ENCODE results near the gene SPC24. TPM values are rescaled to one million over a fixed set of nuclear protein-coding genes. Genes with fewer than 3 reads are reported as not detected.

SPC24 gene
- total and polyA plus RNA-seq, 3 donors from 2014 or later: 5.4 to 7.4 (median 7.1) TPM

DNA sequence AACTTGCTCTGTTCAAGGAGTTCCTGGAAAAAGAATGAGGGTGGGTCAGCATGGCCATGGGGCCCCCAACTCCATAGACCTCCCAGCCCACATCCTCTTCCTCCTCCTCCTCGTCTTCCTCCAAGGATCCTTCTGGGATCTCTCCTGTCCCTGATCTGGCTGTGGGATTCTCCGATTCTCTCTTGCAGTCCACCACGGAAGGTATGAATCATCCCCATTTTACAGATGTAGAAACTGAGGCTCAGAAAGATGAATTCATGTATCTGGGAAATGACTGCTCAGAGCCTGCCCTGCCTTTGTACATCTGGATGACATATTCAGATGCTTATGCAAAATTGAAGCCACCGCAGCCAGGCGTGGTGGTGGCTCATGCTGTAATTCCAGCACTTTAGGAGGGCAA is 43.9 kb upstream of the SPC24 start:
- Histone ChIP-seq H3K27ac (peak overlapping the region in 1 of 2 donors; percentile 95), H3K9me3 (no peaks in the 10 kb centered on the region), H3K4me3 (no peak overlapping the region), H3K27me3 (no peaks in the 10 kb centered on the region), H3K4me1 (peaks cover 34% of the 10 kb centered on the region), H3K36me3 (ENCODE audit: low read depth, missing control alignments) (no peaks in the 10 kb centered on the region)
- no peak for DNase-seq
- TF ChIP-seq, protein P1, sequence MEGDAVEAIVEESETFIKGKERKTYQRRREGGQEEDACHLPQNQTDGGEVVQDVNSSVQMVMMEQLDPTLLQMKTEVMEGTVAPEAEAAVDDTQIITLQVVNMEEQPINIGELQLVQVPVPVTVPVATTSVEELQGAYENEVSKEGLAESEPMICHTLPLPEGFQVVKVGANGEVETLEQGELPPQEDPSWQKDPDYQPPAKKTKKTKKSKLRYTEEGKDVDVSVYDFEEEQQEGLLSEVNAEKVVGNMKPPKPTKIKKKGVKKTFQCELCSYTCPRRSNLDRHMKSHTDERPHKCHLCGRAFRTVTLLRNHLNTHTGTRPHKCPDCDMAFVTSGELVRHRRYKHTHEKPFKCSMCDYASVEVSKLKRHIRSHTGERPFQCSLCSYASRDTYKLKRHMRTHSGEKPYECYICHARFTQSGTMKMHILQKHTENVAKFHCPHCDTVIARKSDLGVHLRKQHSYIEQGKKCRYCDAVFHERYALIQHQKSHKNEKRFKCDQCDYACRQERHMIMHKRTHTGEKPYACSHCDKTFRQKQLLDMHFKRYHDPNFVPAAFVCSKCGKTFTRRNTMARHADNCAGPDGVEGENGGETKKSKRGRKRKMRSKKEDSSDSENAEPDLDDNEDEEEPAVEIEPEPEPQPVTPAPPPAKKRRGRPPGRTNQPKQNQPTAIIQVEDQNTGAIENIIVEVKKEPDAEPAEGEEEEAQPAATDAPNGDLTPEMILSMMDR (IDR thresholded peaks at IDR 0.05): no peak
- no peak for TF ChIP-seq POLR2A (IDR thresholded peaks at IDR 0.05)
- intact Hi-C loops (cut with DNase I; ENCODE audit: low total_unique reads): loop anchor here (2.0 kb wide), 1 partner anchor 37 kb away; no protein-coding TSS in a partner anchor
- 78 to 92% methylated on average over 5 of the region's 5 CpGs for WGBS, 2 donors

DNA sequence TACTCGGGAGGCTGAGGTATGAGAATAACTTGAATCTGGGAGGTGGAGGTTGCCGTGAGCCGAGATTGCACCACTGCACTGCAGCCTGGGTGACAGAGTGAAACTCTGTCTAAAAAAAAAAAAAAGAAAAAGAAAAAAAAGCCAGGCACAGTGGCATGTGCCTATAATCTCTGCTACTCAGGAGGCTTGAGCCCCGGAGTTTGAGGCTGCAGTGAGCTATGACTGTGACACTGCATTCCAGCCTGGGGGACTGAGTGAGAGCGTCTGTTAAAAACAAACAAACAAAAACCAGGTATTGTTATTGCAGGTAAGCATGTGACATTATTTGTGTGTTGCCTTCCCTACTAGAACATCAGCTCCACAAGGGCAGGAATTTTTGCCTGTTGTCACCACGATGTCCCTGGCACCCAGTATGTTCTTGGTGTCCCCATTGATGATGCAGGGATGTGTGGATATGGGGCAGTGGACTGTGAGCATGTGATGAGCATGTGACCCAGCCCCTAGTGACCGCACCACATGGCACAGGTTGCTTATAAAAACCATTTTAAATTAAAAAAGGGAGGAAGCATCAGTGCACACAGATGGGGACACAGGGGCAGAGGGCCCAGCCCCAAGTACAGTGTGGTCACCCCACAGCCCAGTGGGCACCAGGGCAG is 43.3 kb upstream of the SPC24 start:
- Histone ChIP-seq H3K36me3 (ENCODE audit: low read depth, missing control alignments) (no peaks in the 10 kb centered on the region), H3K27ac (peak overlapping the region in 1 of 2 donors; percentile 95), H3K4me1 (peaks cover 28% of the 10 kb centered on the region), H3K4me3 (no peak overlapping the region), H3K9me3 (no peaks in the 10 kb centered on the region), H3K27me3 (no peaks in the 10 kb centered on the region)
- WGBS, 2 donors: 64 to 68% methylated on average over 7 of the region's 7 CpGs
- intact Hi-C loops (cut with DNase I; ENCODE audit: low total_unique reads): loop anchor here (2.0 kb wide), 1 partner anchor 36 kb away; no protein-coding TSS in a partner anchor
- TF ChIP-seq, protein P1 (IDR thresholded peaks at IDR 0.05): no peak
- no peak for TF ChIP-seq POLR2A (IDR thresholded peaks at IDR 0.05)
- no peak for DNase-seq

DNA sequence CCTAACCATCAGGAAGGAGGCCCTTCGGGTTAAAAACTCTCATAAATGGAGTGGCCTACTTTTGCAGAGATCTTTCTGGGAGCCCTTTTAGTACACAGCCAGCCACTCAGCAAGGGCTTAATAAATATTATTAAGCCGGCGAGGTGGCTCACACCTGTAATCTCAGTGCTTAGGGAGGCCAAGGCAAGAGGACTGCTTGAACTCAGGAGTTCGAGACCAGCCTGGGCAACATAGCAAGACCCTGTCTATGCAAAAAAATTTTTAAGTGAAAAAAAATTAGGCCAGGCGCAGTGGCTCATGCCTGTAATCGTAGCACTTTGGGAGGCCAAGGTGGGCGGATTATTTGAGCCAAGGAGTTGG is 42.6 kb upstream of the SPC24 start:
- H3K27ac ChIP-seq: peak overlapping the region; percentile 47 to 95
- no peak for DNase-seq
- intact Hi-C loops (cut with DNase I; ENCODE audit: low total_unique reads): loop anchor here (2.0 kb wide), 1 partner anchor 35 kb away; no protein-coding TSS in a partner anchor
- peak overlapping the region; percentile 69 to 79 for H3K4me3 ChIP-seq
- no peaks in the 10 kb centered on the region for H3K27me3 ChIP-seq
- WGBS, 2 donors: 51 to 53% methylated on average over 7 of the region's 7 CpGs
- H3K4me1 ChIP-seq: peaks cover 21% of the 10 kb centered on the region
- H3K9me3 ChIP-seq: no peaks in the 10 kb centered on the region
- no peak for TF ChIP-seq POLR2A (IDR thresholded peaks at IDR 0.05)
- TF ChIP-seq, protein P1 (IDR thresholded peaks at IDR 0.05): no peak
- no peaks in the 10 kb centered on the region for H3K36me3 ChIP-seq (ENCODE audit: low read depth, missing control alignments)

DNA sequence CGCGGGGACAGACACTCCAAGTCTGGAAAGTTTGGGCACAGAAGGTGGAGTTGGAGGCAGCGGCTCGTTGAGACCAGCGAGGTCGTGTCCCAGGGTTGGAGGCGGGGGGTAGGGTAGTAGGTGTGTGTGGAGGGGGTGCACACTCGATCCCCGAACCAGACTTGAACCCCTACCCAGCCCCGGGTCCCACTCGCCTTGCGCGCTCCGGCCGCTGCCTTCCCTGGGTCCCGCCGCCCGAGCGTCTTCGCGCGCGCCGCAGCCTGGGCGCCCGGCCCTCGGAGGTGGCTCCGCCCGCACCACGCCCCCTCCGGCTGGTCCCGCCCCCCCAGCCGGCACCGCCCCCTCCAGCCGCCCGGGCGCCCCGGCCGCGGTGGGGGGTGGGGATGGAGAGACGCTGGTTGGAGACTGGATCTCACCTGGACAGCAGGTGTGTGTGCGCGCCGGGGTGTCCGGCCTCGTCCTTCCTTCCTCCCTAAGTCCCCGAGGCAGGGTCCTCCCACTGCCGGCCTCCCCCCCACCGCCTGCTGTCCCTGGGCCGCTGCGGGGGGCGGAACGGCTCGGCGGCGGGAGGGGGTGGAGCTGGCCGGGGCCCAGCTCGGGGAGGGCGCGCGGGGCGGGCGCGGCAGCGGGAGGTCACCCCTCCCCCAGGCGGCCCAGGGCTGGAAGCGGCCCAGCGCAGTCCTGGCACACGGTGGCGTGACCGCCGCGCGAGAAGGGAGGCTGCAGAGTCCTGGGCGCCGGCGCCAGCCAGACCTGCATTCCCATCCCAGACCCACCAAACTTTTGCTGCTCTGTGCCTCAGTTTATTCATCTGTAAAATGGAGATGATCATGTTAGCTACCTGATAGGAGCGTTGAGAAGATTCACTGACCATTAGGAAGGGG is 42.0 kb upstream of the SPC24 start, which contains the start of gene KANK2:
TSS of gene KANK2 (minus strand) at position 255 of the 884 bp plus-strand sequence. CDS start 3,034 bp downstream, outside the sequence.
- 1 to 2% methylated on average over 33 to 46 of the region's 78 CpGs for WGBS, 2 donors
- Histone ChIP-seq H3K4me1 (peaks cover 15% of the 10 kb centered on the region), H3K27me3 (no peaks in the 10 kb centered on the region), H3K9me3 (no peaks in the 10 kb centered on the region), H3K36me3 (ENCODE audit: low read depth, missing control alignments) (no peaks in the 10 kb centered on the region), H3K4me3 (peak within 1 kb of the TSS; percentile 69 to 79), H3K27ac (peak within 1 kb of the TSS; percentile 87 to 95)
- peak; percentile 81 for DNase-seq
- intact Hi-C loops (cut with DNase I; ENCODE audit: low total_unique reads): loop anchor here (2.0 kb wide), 1 partner anchor 35 kb away; no protein-coding TSS in a partner anchor
- peak; percentile 55 for TF ChIP-seq POLR2A (IDR thresholded peaks at IDR 0.05)
- TF ChIP-seq, protein P1 (IDR thresholded peaks at IDR 0.05): no peak

Data from testis (tissue), 3 donors.